GM12874 (cell line): Measurements from ENCODE around the gene SUGP1.

Experiments
- TF ChIP-seq, protein P1 (sequence below): IDR thresholded peaks from 2 replicates; pipeline ENCODE4 v1.5.1; 2011; ENCODE audit warnings: low read depth, mild to moderate bottlenecking, control low read depth, low read length, moderate library complexity; ENCODE audit not compliant: insufficient read depth

Gene SUGP1

DNA sequence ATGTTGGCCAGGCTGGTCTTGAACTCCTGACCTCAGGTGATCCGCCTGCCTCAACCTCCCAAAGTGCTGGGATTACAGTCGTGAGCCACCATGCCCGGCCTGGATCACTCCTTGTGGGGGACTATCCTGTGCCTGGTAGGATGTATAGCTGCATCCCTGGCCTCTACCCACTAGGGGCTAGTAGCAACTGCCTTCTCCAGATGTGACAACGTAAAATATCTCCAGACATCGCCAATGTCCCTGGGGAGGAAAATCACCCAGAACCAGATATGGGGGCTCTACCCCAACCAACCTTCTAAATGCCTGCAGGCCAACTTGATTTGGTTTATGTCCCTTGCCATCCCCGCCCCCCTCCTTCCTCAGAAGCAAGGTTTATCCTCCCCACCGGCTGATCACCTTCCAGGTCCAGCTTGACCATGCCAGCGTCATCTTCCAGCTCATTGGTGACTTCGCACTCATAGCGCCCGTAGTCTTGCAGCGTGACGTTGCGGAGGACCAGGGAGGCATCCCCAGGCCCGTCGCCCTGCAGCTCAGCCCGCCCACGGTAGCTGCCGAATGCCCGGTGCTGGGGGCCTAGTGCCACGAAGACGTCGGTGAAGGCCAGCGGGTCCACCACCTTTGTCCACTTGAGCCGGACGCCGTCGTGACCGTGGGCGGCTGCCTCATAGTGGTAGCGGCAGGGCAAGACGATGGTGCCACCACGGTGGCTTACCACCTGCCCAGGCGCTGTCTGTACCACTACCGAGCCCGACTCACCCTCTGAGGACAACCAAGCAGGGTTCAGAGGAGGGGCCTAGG lies 59.7 kb downstream of the SUGP1 start:
- TF ChIP-seq, protein P1, sequence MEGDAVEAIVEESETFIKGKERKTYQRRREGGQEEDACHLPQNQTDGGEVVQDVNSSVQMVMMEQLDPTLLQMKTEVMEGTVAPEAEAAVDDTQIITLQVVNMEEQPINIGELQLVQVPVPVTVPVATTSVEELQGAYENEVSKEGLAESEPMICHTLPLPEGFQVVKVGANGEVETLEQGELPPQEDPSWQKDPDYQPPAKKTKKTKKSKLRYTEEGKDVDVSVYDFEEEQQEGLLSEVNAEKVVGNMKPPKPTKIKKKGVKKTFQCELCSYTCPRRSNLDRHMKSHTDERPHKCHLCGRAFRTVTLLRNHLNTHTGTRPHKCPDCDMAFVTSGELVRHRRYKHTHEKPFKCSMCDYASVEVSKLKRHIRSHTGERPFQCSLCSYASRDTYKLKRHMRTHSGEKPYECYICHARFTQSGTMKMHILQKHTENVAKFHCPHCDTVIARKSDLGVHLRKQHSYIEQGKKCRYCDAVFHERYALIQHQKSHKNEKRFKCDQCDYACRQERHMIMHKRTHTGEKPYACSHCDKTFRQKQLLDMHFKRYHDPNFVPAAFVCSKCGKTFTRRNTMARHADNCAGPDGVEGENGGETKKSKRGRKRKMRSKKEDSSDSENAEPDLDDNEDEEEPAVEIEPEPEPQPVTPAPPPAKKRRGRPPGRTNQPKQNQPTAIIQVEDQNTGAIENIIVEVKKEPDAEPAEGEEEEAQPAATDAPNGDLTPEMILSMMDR: no peak

DNA sequence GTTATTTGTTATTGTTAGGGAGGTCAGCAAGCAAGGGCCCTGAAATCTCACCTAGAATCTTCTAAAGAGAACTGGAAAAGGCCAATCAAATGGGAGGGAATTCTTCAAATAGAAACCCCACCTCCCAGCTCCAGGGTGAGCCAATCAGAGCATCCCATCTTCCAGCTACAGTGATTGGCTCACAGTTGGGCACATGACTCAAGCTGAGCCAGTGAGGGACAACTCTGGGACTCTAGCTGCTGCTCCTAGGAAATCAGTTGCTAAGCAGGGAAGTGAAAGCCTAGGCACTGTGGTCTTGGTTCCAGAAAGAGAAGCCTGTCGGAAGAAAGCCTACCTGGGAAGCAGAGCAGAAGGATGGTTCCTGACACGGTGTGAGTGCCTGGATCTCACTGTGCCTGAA lies 60.6 kb downstream of the SUGP1 start:
- TF ChIP-seq, protein P1: no peak

DNA sequence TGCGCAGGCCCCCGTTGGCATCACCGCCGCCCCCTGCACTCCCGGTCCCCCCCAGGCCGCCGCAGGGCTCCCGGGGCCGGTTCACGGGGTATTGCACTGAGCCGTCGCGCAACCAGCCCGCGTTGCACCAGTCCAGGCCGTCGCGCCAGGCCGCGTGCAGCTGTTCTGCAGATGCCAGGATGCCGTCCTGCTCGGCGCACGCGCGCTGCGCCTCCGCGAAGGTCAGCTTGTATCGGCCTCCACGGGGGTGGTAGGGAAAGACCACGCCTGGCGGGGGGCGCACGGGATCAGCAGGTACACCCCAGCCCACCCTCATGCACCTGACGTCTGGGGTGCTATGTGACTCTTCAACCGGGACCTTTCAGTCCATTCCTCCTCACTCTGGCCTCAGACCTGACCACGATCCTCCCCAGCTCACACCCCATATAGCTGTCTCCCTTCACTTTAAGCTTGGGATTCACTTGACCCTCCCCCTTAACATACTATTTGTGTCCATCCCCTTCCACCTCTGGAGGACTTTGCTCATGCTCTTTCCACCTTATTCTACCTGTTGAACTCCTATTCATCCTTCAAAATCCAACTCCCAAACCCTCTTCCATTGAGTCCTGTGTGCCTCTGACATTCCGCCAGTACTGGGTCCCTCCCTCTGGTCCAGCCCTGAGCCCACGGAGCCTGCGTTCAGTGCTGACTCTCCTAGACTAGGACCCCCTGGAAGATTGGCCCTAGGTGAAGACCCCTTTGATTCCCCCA lies 61.5 kb downstream of the SUGP1 start:
- TF ChIP-seq, protein P1: no peak

DNA sequence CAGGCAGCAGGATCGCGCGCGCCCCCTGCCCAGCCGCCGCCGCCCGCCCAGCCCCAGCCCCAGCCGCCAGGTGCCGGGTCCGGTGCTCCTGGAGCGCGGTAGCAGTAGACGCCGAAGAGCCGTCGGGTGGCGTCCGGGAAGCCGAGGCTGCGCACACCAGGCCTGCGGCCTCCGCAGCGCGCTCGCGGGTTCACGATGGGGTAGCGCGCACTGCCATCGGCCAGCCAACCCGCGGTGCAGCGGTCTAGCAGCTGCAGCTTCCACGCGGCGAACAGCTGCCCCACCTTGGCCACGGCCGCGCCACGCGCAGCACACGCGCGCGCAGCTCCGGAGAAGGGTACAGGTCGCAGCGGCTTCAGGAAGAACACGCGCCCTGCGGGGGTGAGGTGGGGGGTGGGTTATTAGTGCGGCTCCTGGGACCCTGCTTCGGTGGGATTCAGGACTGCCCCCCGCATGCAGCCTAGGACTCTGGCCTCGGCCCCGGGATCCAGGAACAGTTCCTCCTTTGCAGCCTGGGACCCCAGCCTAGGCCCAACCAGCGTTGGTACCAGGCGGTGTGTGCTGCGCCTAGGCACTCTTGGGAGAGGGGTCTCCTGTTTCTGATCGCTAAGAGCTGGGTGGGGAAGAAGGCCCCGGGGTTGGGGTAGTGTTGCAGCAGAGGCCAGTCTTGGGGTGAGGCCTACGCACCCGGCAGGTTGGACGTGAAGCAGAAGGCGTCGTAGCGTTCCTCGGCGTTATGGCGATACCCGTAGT lies 62.3 kb downstream of the SUGP1 start:
- TF ChIP-seq, protein P1: no peak

DNA sequence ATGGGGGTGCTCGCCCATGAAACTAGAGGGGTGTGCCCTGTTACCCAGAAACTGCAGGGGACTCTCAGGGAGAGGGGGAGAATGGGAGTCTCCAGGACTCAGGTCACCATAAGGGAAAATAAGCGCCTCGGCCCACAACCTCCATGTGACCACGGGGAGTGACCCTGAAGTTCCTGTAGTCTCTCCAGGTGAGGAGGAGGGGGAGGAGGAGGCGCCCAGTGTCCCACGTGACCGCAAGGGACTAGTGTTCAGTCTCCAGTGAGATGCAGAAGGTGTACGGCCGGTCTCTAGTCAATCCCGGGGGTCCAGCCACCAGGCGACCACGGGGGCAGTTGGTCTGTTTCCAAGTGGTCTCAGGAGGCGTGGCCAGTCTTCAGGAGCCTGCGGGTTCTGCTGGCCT lies 63.2 kb downstream of the SUGP1 start:
- TF ChIP-seq, protein P1: no peak

DNA sequence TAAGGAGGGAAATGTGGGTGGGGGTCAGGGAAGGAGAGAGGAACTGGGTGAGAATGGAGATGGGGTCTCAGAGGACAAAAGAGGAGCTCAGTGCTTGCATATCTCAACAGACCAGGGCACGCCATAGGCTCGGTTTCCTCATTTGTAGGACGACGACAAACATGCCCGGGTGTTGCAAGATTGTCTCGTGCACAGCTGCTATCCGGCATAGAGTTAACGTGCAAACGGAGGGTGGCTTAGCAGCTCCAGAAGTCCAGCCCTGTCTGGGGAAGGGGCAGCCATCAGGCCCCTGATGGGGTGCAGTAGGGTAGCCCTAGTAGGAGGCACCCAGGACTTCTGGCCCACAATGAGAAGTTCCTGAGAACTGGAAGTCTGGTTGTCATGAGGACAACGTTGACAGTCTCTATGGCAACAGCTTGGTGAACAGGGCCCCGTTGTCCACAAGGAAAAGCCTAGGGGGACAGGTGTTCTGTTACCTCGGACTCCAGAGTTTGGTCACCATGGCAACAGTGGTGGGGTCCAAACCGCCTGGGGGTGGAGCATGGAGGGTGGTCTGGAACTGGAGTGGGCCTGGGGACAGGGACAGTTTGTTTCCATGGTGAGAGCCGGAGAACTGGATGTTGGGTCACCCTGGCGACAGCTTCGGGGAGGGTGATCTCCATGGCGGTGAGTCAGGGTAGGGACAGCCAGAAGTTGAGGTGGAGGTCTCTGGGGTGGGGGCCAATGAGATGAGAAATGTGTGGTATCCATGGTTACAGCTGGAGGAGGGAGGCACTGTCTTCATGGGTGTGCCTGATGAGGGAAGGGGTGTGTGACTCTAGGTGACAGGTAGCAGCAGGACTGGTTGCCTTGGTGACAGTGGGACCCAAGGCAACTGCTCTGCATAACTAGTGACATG lies 64.0 kb downstream of the SUGP1 start:
- TF ChIP-seq, protein P1: no peak
